H9 (cell line): ENCODE data around the gene SV2C. TPM values are rescaled to one million over a fixed set of nuclear protein-coding genes. Genes with fewer than 3 reads are reported as not detected.

Experiments used
- DNase-seq: peaks from one replicate; pipeline ENCODE4 v3.0.0-alpha.2; 2017
- H2AFZ ChIP-seq: one replicate; pipeline ENCODE4 v1.6.1; 2013; ENCODE audit warnings: mild to moderate bottlenecking, low read length, control low read depth, moderate library complexity
- H2AK5ac ChIP-seq: 2 replicates; pipeline ENCODE4 v1.6.1; 2013; ENCODE audit warnings: low read length, control low read depth, mixed read lengths; ENCODE audit not compliant: insufficient read length
- H2BK120ac ChIP-seq: one replicate; pipeline ENCODE4 v1.6.1; 2013; ENCODE audit warnings: low read depth, mild to moderate bottlenecking, low read length, control low read depth, inconsistent platforms; ENCODE audit not compliant: poor library complexity, severe bottlenecking
- H2BK12ac ChIP-seq: 2 replicates; pipeline ENCODE4 v1.6.1; 2013; ENCODE audit warnings: low read length, control low read depth, mixed read lengths, low read depth; ENCODE audit not compliant: insufficient read length
- H2BK15ac ChIP-seq: 2 replicates; pipeline ENCODE4 v1.6.1; 2013; ENCODE audit warnings: low read depth, low read length, control low read depth
- H2BK20ac ChIP-seq: one replicate; pipeline ENCODE4 v1.6.1; 2013; ENCODE audit warnings: low read depth, mild to moderate bottlenecking, low read length, control low read depth, inconsistent platforms; ENCODE audit not compliant: poor library complexity, severe bottlenecking
- H2BK5ac ChIP-seq: 2 replicates; pipeline ENCODE4 v1.6.1; 2013; ENCODE audit warnings: low read length, control low read depth, mixed read lengths; ENCODE audit not compliant: insufficient read length
- H3K14ac ChIP-seq: 2 replicates; pipeline ENCODE4 v1.6.1; 2013; ENCODE audit warnings: low read length, control low read depth; ENCODE audit not compliant: insufficient read depth
- H3K18ac ChIP-seq: 2 replicates; pipeline ENCODE4 v1.6.1; 2013; ENCODE audit warnings: low read depth, mild to moderate bottlenecking, mixed read lengths, low read length, control low read depth; ENCODE audit not compliant: insufficient read length
- H3K23ac ChIP-seq: 2 replicates; pipeline ENCODE4 v1.6.1; 2013; ENCODE audit warnings: low read length, control low read depth, mixed read lengths, low read depth; ENCODE audit not compliant: insufficient read length
- H3K23me2 ChIP-seq: 2 replicates; pipeline ENCODE4 v1.6.1; 2013; ENCODE audit warnings: low read depth, mild to moderate bottlenecking, mixed read lengths, low read length, control low read depth; ENCODE audit not compliant: insufficient read length, poor library complexity, severe bottlenecking
- H3K27ac ChIP-seq: 2 replicates; pipeline ENCODE4 v1.5.1; 2013; ENCODE audit warnings: low read length, control low read depth, mixed read lengths, low read depth; ENCODE audit not compliant: insufficient read length
- H3K27me3 ChIP-seq: 2 replicates; pipeline ENCODE4 v1.6.1; 2013; ENCODE audit warnings: low read length, control low read depth, inconsistent platforms; ENCODE audit not compliant: insufficient read depth
- H3K4ac ChIP-seq: 2 replicates; pipeline ENCODE4 v1.6.1; 2013; ENCODE audit warnings: low read depth, mild to moderate bottlenecking, control low read depth, inconsistent platforms, low read length, moderate library complexity
- H3K4me1 ChIP-seq: 2 replicates; pipeline ENCODE4 v1.6.1; 2013; ENCODE audit warnings: low read length, control low read depth, inconsistent platforms; ENCODE audit not compliant: insufficient read depth
- H3K4me2 ChIP-seq: 2 replicates; pipeline ENCODE4 v1.6.1; 2013; ENCODE audit warnings: low read length, control low read depth, mixed read lengths; ENCODE audit not compliant: insufficient read length, insufficient read depth
- H3K56ac ChIP-seq: 2 replicates; pipeline ENCODE4 v1.6.1; 2013; ENCODE audit warnings: low read depth, mild to moderate bottlenecking, mixed read lengths, low read length, control low read depth; ENCODE audit not compliant: insufficient read length
- H3K79me1 ChIP-seq: 2 replicates; pipeline ENCODE4 v1.6.1; 2013; ENCODE audit warnings: low read depth, mild to moderate bottlenecking, moderate library complexity, low read length, control low read depth, inconsistent platforms; ENCODE audit not compliant: insufficient read depth, poor library complexity, severe bottlenecking
- H3K79me2 ChIP-seq: 2 replicates; pipeline ENCODE4 v1.6.1; 2013; ENCODE audit warnings: low read length, control low read depth, inconsistent platforms; ENCODE audit not compliant: insufficient read depth
- H3K9ac ChIP-seq: 2 replicates; pipeline ENCODE4 v1.6.1; 2013; ENCODE audit warnings: low read length, control low read depth, mixed read lengths; ENCODE audit not compliant: insufficient read length; ENCODE audit errors: extremely low read depth
- H3K9me3 ChIP-seq: one replicate; pipeline ENCODE4 v1.6.1; 2013; ENCODE audit warnings: low read depth, low read length, inconsistent platforms; ENCODE audit not compliant: control insufficient read depth
- H3T11ph ChIP-seq: one replicate; pipeline ENCODE4 v1.6.1; 2013; ENCODE audit warnings: mild to moderate bottlenecking, low read length, control low read depth, inconsistent platforms
- H4K20me1 ChIP-seq: one replicate; pipeline ENCODE4 v1.6.1; 2013; ENCODE audit not compliant: control insufficient read depth, insufficient read length, insufficient read depth
- H4K5ac ChIP-seq: 2 replicates; pipeline ENCODE4 v1.6.1; 2013; ENCODE audit warnings: low read depth, mild to moderate bottlenecking, mixed read lengths, low read length, control low read depth; ENCODE audit not compliant: insufficient read length
- H4K8ac ChIP-seq: replicated peaks from 2 replicates; pipeline ENCODE4 v1.6.1; 2013; ENCODE audit warnings: low read length, control low read depth, mixed read lengths, low read depth; ENCODE audit not compliant: insufficient read length
- H4K91ac ChIP-seq: 2 replicates; pipeline ENCODE4 v1.6.1; 2013; ENCODE audit warnings: low read depth, mild to moderate bottlenecking, moderate library complexity, mixed read lengths, low read length, control low read depth; ENCODE audit not compliant: insufficient read length
- H3K27ac Mint-ChIP-seq, 3 experiments: 2 replicates in 2 of 3; 3 replicates in 1 of 3; pipeline ENCODE4 v1.8.0; 2020 to 2021; ENCODE audit warnings: mixed read lengths in 3 of 3, mild to moderate bottlenecking in 1 of 3, moderate library complexity in 1 of 3
- H3K27me3 Mint-ChIP-seq: 2 replicates; pipeline ENCODE4 v1.8.0; 2021; ENCODE audit warnings: low read depth, mild to moderate bottlenecking, moderate library complexity, mixed read lengths
- H3K36me3 Mint-ChIP-seq, 3 experiments: 2 replicates in 2 of 3; 3 replicates in 1 of 3; pipeline ENCODE4 v1.8.0; 2020 to 2021; ENCODE audit warnings: low read depth in 3 of 3, mixed read lengths in 3 of 3; ENCODE audit not compliant: insufficient read depth in 1 of 3
- H3K4me1 Mint-ChIP-seq, 2 experiments: 2 replicates each; pipeline ENCODE4 v1.8.0; 2020; ENCODE audit warnings: mixed read lengths in 2 of 2
- H3K4me3 Mint-ChIP-seq, 2 experiments: 2 replicates in 1 of 2; 3 replicates in 1 of 2; pipeline ENCODE4 v1.8.0; 2020 to 2021; ENCODE audit warnings: mild to moderate bottlenecking in 2 of 2, mixed read lengths in 2 of 2, moderate library complexity in 1 of 2
- H3K9me3 Mint-ChIP-seq, 2 experiments: 2 replicates in 1 of 2; 3 replicates in 1 of 2; pipeline ENCODE4 v1.8.0; 2020; ENCODE audit warnings: mild to moderate bottlenecking in 2 of 2, mixed read lengths in 2 of 2, moderate library complexity in 1 of 2
- CTCF ChIP-seq: fragments of 200-600 bp; sonication (generic); conservative IDR thresholded peaks from 3 replicates; pipeline ENCODE4 v1.8.0; 2021; ENCODE audit warnings: antibody characterized with exemption, mild to moderate bottlenecking
- WGBS: extraction: QIAGEN DNeasy Blood & Tissue Kit; methylation state at CpG from one replicate; pipeline ENCODE4 v1.1.7; 2013; ENCODE audit warnings: missing lambda C conversion rate, low lambda C conversion rate, mixed read lengths; ENCODE audit not compliant: insufficient read length; ENCODE audit errors: extremely low coverage; 5-methylcytosine and 5-hydroxymethylcytosine counted together
- total RNA-seq: library from RNA; stranded (reverse); gene quantifications from 2 replicates; pipeline ENCODE4 v1.2.1, GENCODE V29; 2021

The SV2C gene
- total RNA-seq, 1 experiment from 2014 or later = 0.09 TPM

- no peaks in the 10 kb centered on the region for H3K36me3 Mint-ChIP-seq
- Histone ChIP-seq H3K18ac (no peak overlapping the region), H3K27ac (no peak overlapping the region), H2BK12ac (no peak overlapping the region), H2BK5ac (no peak overlapping the region), H3K56ac (no peak overlapping the region), H3K4ac (no peak overlapping the region), H3K79me1 (no peaks in the 10 kb centered on the region), H3T11ph (no peak overlapping the region), H3K27me3 (no peaks in the 10 kb centered on the region), H2BK15ac (no peak overlapping the region), H4K91ac (no peak overlapping the region), H4K20me1 (no peaks in the 10 kb centered on the region), H2BK20ac (no peak overlapping the region), H3K23ac (no peak overlapping the region), H2BK120ac (no peak overlapping the region), H3K9ac (no peak overlapping the region), H3K4me1 (no peaks in the 10 kb centered on the region), H3K14ac (no peak overlapping the region), H3K79me2 (no peaks in the 10 kb centered on the region), H3K4me2 (no peak overlapping the region), H3K23me2 (no peaks in the 10 kb centered on the region), H2AFZ (no peak overlapping the region), H2AK5ac (no peak overlapping the region), H4K5ac (no peak overlapping the region), H3K9me3 (no peaks in the 10 kb centered on the region), H4K8ac (no peak overlapping the region)
- DNase-seq = no peak
- H3K27ac Mint-ChIP-seq = no peak overlapping the region
- no peak overlapping the region for H3K4me3 Mint-ChIP-seq
- no peaks in the 10 kb centered on the region; the same call in 1 of the 2 replicates for H3K27me3 Mint-ChIP-seq
- whole genome bisulfite sequencing = no CpG with 5 or more reads among the region's 3 CpGs
- no peak for TF ChIP-seq CTCF
- peaks cover 0 to 10% of the 10 kb centered on the region in 2 experiments; a peak in 2 of 4 replicates for H3K4me1 Mint-ChIP-seq
- H3K9me3 Mint-ChIP-seq = no peaks in the 10 kb centered on the region
Measured at GRCh38 chr5:76290321-76290757, 207.2 kb downstream of the SV2C start.
